K562 treated with DMSO at 1 percent for 24 hours (cell line): ENCODE results near the gene HECTD3. TPM values are rescaled to one million over a fixed set of nuclear protein-coding genes. Genes with fewer than 3 reads are reported as not detected.

Source experiments
- total RNA-seq: library from RNA; unstranded; fragments of 300-600 nt; gene quantifications from 2 replicates; pipeline ENCODE4 v1.2.3, GENCODE V29; 2022; ENCODE audit warnings: low read depth; ENCODE audit not compliant: insufficient read depth

Gene HECTD3
- total RNA-seq: 75.3 and 79.8 TPM in 2 replicates

DNA sequence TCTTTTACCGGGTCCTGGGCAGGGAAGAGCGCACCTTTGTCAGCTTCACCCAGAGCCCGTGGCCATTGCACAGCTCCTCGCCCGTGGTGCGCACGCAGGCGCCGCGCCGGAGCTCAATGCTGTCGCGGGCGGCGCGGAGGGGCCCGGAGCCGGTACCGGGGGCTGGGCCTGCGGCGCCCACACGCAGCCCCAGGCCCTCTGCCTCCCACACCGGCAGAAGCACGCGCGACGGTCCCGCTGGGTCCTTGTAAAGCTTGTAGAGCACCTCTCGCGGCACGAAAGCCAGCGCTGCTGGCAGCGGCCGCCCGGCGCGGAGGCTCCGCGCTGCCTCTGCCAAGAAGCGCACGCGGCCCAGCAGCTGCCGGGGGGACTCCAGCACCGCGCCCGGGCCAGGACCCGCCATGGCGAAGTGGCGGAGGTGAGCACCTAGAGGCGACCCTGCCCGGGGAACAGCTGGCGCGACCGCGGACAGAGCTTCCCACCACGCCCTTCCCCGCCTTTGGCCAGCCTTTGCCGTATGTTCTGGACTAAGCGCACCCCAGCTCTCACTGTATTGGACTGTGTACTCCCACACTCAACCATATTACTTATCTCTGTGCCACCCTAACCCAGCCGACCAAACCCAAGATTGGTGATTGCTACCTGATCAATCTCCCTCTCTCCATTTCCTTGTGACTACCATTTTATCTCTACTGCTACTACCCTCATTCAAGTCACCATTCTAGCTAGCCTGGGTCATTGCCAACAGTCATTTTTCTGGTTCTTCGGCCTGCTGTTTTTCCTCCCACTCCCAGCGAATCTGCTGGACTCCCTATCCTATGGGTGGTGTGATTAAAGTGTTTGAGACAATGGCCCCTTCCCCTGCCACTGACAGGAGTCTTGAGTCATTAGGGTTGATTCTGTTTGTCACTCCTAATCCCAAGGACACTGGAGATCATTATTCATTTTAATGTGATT is at the start of gene HECTD3:
HECTD3 (minus strand) TSS at position 470 of the 957 bp plus-strand sequence; CDS start at position 403, 67 bp downstream.

DNA sequence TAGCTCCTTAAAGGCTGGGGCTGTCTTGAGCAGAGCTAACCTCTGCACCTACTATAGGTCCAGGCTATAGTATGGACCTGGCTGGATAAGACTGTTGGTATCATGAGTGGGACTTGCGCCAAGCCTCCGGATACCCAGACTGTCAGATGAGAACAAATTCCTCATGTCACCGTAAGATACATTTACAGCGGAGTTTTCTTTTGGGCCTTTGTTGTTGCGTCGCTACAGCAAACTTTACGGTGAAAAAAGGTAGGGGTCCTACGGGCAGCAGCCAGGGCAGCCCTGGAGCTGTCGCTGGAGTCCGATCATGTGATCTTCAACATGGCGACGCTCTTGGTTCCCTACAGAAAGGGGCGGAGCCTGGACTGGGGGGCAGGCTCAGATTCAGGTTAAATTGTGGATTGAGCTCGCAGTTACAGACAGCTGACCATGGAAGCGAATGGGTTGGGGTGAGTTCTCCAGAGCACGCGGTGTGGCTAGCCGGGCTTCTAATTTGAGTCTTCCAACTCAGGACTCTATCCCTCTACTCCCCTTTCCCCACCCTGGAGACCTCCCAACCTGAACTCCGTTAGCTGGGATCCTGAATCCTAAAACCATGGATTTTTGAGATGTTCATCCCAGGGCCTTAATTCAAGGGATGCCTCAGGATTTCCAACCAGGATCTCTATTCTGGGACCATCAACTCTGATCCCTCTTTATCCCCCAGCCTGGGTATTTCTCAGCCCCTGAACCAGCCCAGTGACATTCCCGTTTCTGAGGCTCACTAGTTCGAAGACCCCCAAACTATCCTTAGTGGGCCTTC is 914 bp upstream of the HECTD3 start, which contains the start of gene UROD:
UROD (plus strand) TSS at position 418 of the 802 bp plus-strand sequence; CDS start at position 430, 12 bp downstream.

Other genes starting within 250 kb of the HECTD3 start
- 5,486 and 5,742 TPM in 2 replicates for gene RPS8, start 235.8 kb downstream of the HECTD3 start, total RNA-seq
- gene BEST4, start 223.2 kb downstream of the HECTD3 start, total RNA-seq: not detected in 2 replicates
- gene PLK3, start 210.9 kb downstream of the HECTD3 start, total RNA-seq: 22.5 and 22.7 TPM in 2 replicates
- gene DYNLT4, start 204.0 kb downstream of the HECTD3 start, total RNA-seq: 0.72 and 2.3 TPM in 2 replicates
- gene BTBD19, start 202.8 kb downstream of the HECTD3 start, total RNA-seq: 2.4 and 3.0 TPM in 2 replicates
- gene PTCH2, start 168.1 kb downstream of the HECTD3 start, total RNA-seq: 0.68 and 1.1 TPM in 2 replicates
- 58.8 and 67.1 TPM in 2 replicates for gene EIF2B3, start 24.7 kb downstream of the HECTD3 start, total RNA-seq
- 480 and 503 TPM in 2 replicates for gene UROD, start 930 bp upstream of the HECTD3 start, total RNA-seq
- gene ZSWIM5, start 195.3 kb upstream of the HECTD3 start, total RNA-seq: 0.93 and 1.3 TPM in 2 replicates